CD4-positive, CD25-positive, alpha-beta regulatory T cell (primary cell): ENCODE measurements around the gene MAX. TPM values are rescaled to one million over a fixed set of nuclear protein-coding genes. Genes with fewer than 3 reads are reported as not detected.
"Not testable (repeated sequence)": the region's sequence is repeated elsewhere in the genome, so short reads cannot be mapped to it uniquely, and the experiment has no call there.

Experiments
- ATAC-seq, 2 donors: fragments of 150-1000 bp; cut with Tn5 transposase; one replicate each; pipeline ENCODE4 v1.10.0; 2021; ENCODE audit warnings: low read depth in 2 of 2, moderate number of reproducible peaks in 2 of 2, moderate library complexity in 1 of 2
- DNase-seq, 3 donors: peaks; one replicate each; pipeline versions ENCODE4 v3.0.0 to v3.0.0-alpha.2; 2012 to 2022; ENCODE audit warnings: mixed read lengths in 1 of 3
- H3K27ac ChIP-seq: one replicate; pipeline ENCODE4 v1.7.0; 2013; ENCODE audit warnings: mild to moderate bottlenecking, low read length; ENCODE audit not compliant: insufficient read depth, poor library complexity, severe bottlenecking
- H3K27me3 ChIP-seq: one replicate; pipeline ENCODE4 v1.7.0; 2013; ENCODE audit warnings: low read length; ENCODE audit not compliant: control insufficient read depth, insufficient read depth
- H3K36me3 ChIP-seq: one replicate; pipeline ENCODE4 v1.7.0; 2013; ENCODE audit warnings: mild to moderate bottlenecking, low read length, moderate library complexity; ENCODE audit not compliant: control insufficient read depth, insufficient read depth
- H3K4me1 ChIP-seq: 2 replicates; pipeline ENCODE4 v1.7.0; 2013; ENCODE audit warnings: mild to moderate bottlenecking, low read length; ENCODE audit not compliant: insufficient read depth, control insufficient read depth, poor library complexity, severe bottlenecking
- H3K4me3 ChIP-seq: one replicate; pipeline ENCODE4 v1.7.0; 2013; ENCODE audit warnings: low read depth, mild to moderate bottlenecking, low read length, moderate library complexity
- H3K9me3 ChIP-seq, 2 experiments: 1 replicate in 1 of 2; 2 replicates in 1 of 2; pipeline ENCODE4 v1.7.0; 2013; ENCODE audit warnings: low read length in 2 of 2, mild to moderate bottlenecking in 1 of 2, moderate library complexity in 1 of 2; ENCODE audit not compliant: control insufficient read depth in 2 of 2
- H3K27ac Mint-ChIP-seq, 3 donors: one replicate each; pipeline ENCODE4 v1.8.0; 2020 to 2022; ENCODE audit warnings: mild to moderate bottlenecking in 3 of 3, mixed read lengths in 3 of 3, moderate library complexity in 2 of 3
- H3K27me3 Mint-ChIP-seq: one replicate; pipeline ENCODE4 v1.8.0; 2022; ENCODE audit warnings: mild to moderate bottlenecking, mixed read lengths
- H3K36me3 Mint-ChIP-seq: one replicate; pipeline ENCODE4 v1.8.0; 2020; ENCODE audit warnings: mixed read lengths
- H3K4me1 Mint-ChIP-seq, 4 donors: one replicate each; pipeline ENCODE4 v1.8.0; 2020 to 2022; ENCODE audit warnings: mixed read lengths in 4 of 4, mild to moderate bottlenecking in 1 of 4
- H3K4me3 Mint-ChIP-seq, 4 donors: one replicate each; pipeline ENCODE4 v1.8.0; 2020 to 2022; ENCODE audit warnings: mild to moderate bottlenecking in 4 of 4, mixed read lengths in 4 of 4, moderate library complexity in 3 of 4
- H3K9me3 Mint-ChIP-seq, 7 donors: one replicate each; pipeline ENCODE4 v1.8.0; 2020 to 2022; ENCODE audit warnings: mixed read lengths in 7 of 7, mild to moderate bottlenecking in 3 of 7, moderate library complexity in 2 of 7
- polyA plus RNA-seq, 4 donors: library from polyadenylated mRNA; unstranded; fragments of 300-500 nt; fragmentation: Illumina TruSeq; gene quantifications; one replicate each; pipeline ENCODE4 v1.2.3, GENCODE V29; 2021
- total RNA-seq: library from RNA; stranded (reverse); gene quantifications from one replicate; pipeline ENCODE4 v1.2.3, GENCODE V29; 2022

The MAX gene
- total and polyA plus RNA-seq, 5 donors from 2014 or later, result 170 to 219 (median 186) TPM

- not testable (repeated sequence) for ATAC-seq, H3K9me3 Mint-ChIP-seq, H3K4me3 Mint-ChIP-seq, H3K27ac ChIP-seq, DNase-seq, H3K9me3 ChIP-seq, H3K4me3 ChIP-seq, H3K27me3 Mint-ChIP-seq, H3K27me3 ChIP-seq
- peaks cover 73% of the 10 kb centered on the region for H3K36me3 Mint-ChIP-seq
- H3K27ac Mint-ChIP-seq, result peak overlapping the region in 1 of 3 donors; percentile 55
- peaks cover 27% of the 10 kb centered on the region for H3K4me1 ChIP-seq
- H3K36me3 ChIP-seq, result peaks cover 88% of the 10 kb centered on the region
- H3K4me1 Mint-ChIP-seq, result peaks cover 24 to 77% (median 61%) of the 10 kb centered on the region in 4 donors
Measured at GRCh38 chr14:65086686-65087085, 15.6 kb downstream of the MAX start.

GRCh38 chr14:65084554-65085505, 17.5 kb downstream of the MAX start:
- peak overlapping the region in 1 of 4 donors; percentile 31 for H3K4me3 Mint-ChIP-seq
- ATAC-seq (no peak), DNase-seq (no peak)
- Histone ChIP-seq H3K36me3 (peaks cover 89% of the 10 kb centered on the region), H3K27me3 (no peaks in the 10 kb centered on the region), H3K9me3 (peaks cover 3 to 5% of the 10 kb centered on the region in 2 experiments), H3K4me3 (no peak overlapping the region), H3K4me1 (peaks cover 33% of the 10 kb centered on the region), H3K27ac (no peak overlapping the region)
- peaks cover 83% of the 10 kb centered on the region for H3K36me3 Mint-ChIP-seq
- peak overlapping the region in 2 of 3 donors; percentile 1 to 58 for H3K27ac Mint-ChIP-seq
- peaks cover 0 to 7% (median 2%) of the 10 kb centered on the region in 7 donors for H3K9me3 Mint-ChIP-seq
- H3K27me3 Mint-ChIP-seq, result no peaks in the 10 kb centered on the region
- peaks cover 25 to 83% (median 67%) of the 10 kb centered on the region in 4 donors for H3K4me1 Mint-ChIP-seq

DNA sequence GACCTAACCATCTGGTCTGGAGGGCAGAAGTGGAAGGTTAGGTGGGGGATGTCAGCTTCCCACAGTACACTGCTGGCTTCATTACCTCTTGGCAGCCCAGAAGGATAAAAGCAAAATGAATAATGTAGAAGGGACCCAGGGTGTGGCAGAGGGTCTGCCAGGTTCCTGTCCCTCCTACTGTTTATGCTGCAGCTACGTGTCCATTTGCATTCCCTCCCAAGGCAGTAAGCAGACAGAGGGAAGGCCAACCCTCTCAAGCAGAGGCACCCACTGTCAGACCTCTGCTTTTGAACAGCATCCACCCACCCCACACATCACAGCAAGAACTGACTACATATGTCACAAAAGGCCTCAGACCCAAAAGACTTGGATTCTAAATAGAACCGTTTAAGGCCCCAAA, 19.4 kb downstream of the MAX start:
- Histone ChIP-seq H3K9me3 (peaks cover 0 to under 1% of the 10 kb centered on the region in 2 experiments), H3K27me3 (no peaks in the 10 kb centered on the region), H3K27ac (no peak overlapping the region), H3K4me1 (peaks cover 37% of the 10 kb centered on the region), H3K4me3 (no peak overlapping the region), H3K36me3 (peaks cover 87% of the 10 kb centered on the region)
- ATAC-seq, result no peak
- Mint-ChIP-seq H3K4me3 (peak overlapping the region in 2 of 4 donors; percentile 16 to 35), H3K4me1 (peaks cover 27 to 85% (median 72%) of the 10 kb centered on the region in 4 donors), H3K27me3 (no peaks in the 10 kb centered on the region), H3K27ac (peak overlapping the region in 2 of 3 donors; percentile 58 to 85), H3K36me3 (peaks cover 81% of the 10 kb centered on the region), H3K9me3 (peaks cover 0 to 6% (median 1%) of the 10 kb centered on the region in 7 donors)
- DNase-seq, result no peak

DNA sequence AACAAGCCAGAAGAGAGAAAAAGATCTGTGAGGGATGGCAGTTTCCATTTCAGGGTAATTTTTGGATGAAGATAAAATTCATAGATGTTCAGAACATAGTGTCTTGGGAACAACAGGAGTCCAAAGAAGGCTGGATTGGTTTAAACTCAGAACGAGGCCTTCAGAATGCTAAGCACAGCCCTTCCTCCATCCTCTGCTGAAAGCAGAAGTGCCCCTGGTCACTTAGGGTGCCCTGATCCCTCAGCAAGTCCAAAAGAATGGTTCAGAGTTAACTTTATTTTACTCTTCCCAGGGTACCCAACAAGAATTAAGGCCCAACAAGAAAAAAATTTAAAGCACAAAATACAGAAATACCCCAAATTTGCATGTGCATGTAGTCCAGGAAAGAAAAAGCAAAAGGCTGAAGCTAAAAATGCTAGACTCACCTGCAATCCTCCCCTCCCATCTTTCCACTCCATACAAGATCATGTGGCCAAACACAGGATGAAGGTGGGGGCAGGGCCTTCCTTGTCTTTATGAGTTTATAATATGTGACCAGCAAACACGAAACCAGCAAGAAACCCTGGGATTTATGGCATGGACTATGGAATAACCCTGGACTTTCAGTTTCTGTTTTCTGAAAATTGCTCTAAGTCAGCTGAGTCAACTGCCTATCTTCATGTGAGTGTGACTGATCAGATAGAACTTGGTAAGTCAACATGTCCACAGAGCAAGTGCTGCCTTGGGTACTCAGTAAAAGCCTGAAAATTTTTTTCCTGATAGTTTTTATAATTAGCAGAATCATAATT, 21.2 kb downstream of the MAX start:
- peaks cover 73% of the 10 kb centered on the region for H3K36me3 Mint-ChIP-seq
- no peak for DNase-seq
- Histone ChIP-seq H3K4me1 (peaks cover 37% of the 10 kb centered on the region), H3K9me3 (no peaks in the 10 kb centered on the region), H3K4me3 (peak overlapping the region; percentile 22), H3K36me3 (peaks cover 89% of the 10 kb centered on the region), H3K27ac (no peak overlapping the region), H3K27me3 (no peaks in the 10 kb centered on the region)
- ATAC-seq, result no peak
- peaks cover 0 to 2% (median 0%) of the 10 kb centered on the region in 7 donors for H3K9me3 Mint-ChIP-seq
- H3K4me3 Mint-ChIP-seq, result peak overlapping the region in 3 of 4 donors; percentile 34 to 61 (median 59)
- H3K27me3 Mint-ChIP-seq, result no peaks in the 10 kb centered on the region
- peaks cover 27 to 75% (median 69%) of the 10 kb centered on the region in 4 donors for H3K4me1 Mint-ChIP-seq
- H3K27ac Mint-ChIP-seq, result peak overlapping the region; percentile 73 to 84 (median 77)

DNA sequence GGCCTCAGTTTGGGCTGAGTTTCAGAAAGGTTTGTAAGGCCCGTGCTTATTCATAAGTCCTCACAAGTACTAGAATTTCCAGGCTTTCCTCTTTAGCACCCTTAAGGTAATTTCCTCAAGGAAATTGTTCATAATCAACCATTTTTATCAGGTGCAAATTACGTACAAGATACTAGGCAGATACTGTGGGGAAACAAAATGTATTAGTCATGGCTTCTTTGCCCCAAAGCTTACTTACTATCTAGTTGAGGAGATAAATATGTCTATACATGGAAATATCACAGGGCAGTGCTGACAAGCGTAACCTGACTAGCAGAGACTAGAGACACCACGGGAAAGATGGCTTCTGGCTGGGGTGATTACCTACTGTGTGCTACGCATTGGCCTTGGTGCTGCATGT, 22.5 kb downstream of the MAX start:
- H3K4me1 Mint-ChIP-seq, result peaks cover 28 to 75% (median 67%) of the 10 kb centered on the region in 4 donors
- no peak for ATAC-seq
- peak overlapping the region in 2 of 4 donors; percentile 16 to 17 for H3K4me3 Mint-ChIP-seq

DNA sequence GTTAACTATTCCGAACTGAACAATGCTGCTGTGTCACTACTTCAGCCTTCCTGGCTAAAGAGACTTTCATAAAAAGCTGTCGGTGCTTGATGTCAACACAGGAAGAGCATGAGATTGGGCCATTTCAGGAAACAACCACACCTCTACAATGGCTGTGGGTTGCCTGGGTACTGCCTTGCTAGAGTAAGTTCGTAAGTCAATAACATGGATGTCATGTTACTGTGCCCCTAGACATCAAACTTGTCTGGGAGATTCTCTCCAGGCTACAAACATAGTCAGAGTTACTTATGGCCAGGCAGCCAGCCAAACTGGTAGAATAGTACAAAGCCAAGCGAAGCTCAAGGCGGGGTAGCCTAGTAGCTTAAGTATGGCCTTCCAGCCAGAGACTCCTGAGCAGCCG, 23.1 kb downstream of the MAX start:
- Mint-ChIP-seq H3K9me3 (peaks cover 0 to 4% (median 0%) of the 10 kb centered on the region in 7 donors), H3K27me3 (no peaks in the 10 kb centered on the region), H3K27ac (peak overlapping the region; percentile 0 to 77 (median 68)), H3K4me3 (peak overlapping the region in 3 of 4 donors; percentile 17 to 69 (median 33)), H3K36me3 (peaks cover 72% of the 10 kb centered on the region), H3K4me1 (peaks cover 28 to 74% (median 67%) of the 10 kb centered on the region in 4 donors)
- ATAC-seq, result peak in 1 of 2 donors; percentile 40
- Histone ChIP-seq H3K4me1 (peaks cover 35% of the 10 kb centered on the region), H3K27me3 (no peaks in the 10 kb centered on the region), H3K4me3 (peak overlapping the region; percentile 33), H3K36me3 (peaks cover 95% of the 10 kb centered on the region), H3K9me3 (no peaks in the 10 kb centered on the region), H3K27ac (no peak overlapping the region)
- DNase-seq, result peak in 1 of 3 donors; percentile 67

More for the DNA sequence above, 22.5 kb downstream of the MAX start:
- no peak for DNase-seq
- Mint-ChIP-seq H3K27me3 (no peaks in the 10 kb centered on the region), H3K36me3 (peaks cover 72% of the 10 kb centered on the region), H3K27ac (peak overlapping the region; percentile 0 to 77 (median 47)), H3K9me3 (peaks cover 0 to 4% (median 0%) of the 10 kb centered on the region in 7 donors)
- peaks cover 40% of the 10 kb centered on the region for H3K4me1 ChIP-seq
- peak overlapping the region; percentile 33 for H3K4me3 ChIP-seq
- no peaks in the 10 kb centered on the region for H3K27me3 ChIP-seq
- no peaks in the 10 kb centered on the region for H3K9me3 ChIP-seq
- H3K36me3 ChIP-seq, result peaks cover 95% of the 10 kb centered on the region
- H3K27ac ChIP-seq, result no peak overlapping the region

- Histone ChIP-seq H3K36me3 (peaks cover 94% of the 10 kb centered on the region), H3K27ac (no peak overlapping the region), H3K4me1 (peaks cover 35% of the 10 kb centered on the region), H3K9me3 (no peaks in the 10 kb centered on the region), H3K27me3 (no peaks in the 10 kb centered on the region), H3K4me3 (no peak overlapping the region)
- Mint-ChIP-seq H3K27ac (peak overlapping the region in 1 of 3 donors; percentile 54), H3K4me1 (peaks cover 28 to 62% (median 57%) of the 10 kb centered on the region in 4 donors), H3K36me3 (peaks cover 67% of the 10 kb centered on the region), H3K4me3 (no peak overlapping the region), H3K9me3 (peaks cover 0 to 1% (median 0%) of the 10 kb centered on the region in 7 donors), H3K27me3 (no peaks in the 10 kb centered on the region)
- DNase-seq (no peak), ATAC-seq (no peak)
Measured at GRCh38 chr14:65077318-65077717, 25.0 kb downstream of the MAX start.
